Natural killer cell treated with Interleukin-12 subunit alpha and Interleukin-12 subunit beta and Interleukin-15 and Interleukin-18, amount 100 ng/mL, for 72 hours (primary cell): Measurements from ENCODE around the gene TOR3A. TPM values are rescaled to one million over a fixed set of nuclear protein-coding genes. Genes with fewer than 3 reads are reported as not detected.
"Not testable (repeated sequence)": the region's sequence is repeated elsewhere in the genome, so short reads cannot be mapped to it uniquely, and the experiment has no call there.

Experiments used
- ATAC-seq, 2 donors: fragments of 150-1000 bp; cut with Tn5 transposase in 1 of 2; sonication (Bioruptor Pico), chemical (Tn5 transposase) in 1 of 2; 2 replicates each; pipeline ENCODE4 v1.10.0; 2021
- DNase-seq: peaks from one replicate; pipeline ENCODE4 v3.0.0; 2022; ENCODE audit warnings: low spot score
- H3K27ac Mint-ChIP-seq, 2 donors: 1 replicate in 1 of 2; 2 replicates in 1 of 2; pipeline ENCODE4 v1.8.0; 2022; ENCODE audit warnings: mixed read lengths in 2 of 2, mild to moderate bottlenecking in 1 of 2, moderate library complexity in 1 of 2
- H3K27me3 Mint-ChIP-seq, 2 donors: 1 replicate in 1 of 2; 2 replicates in 1 of 2; pipeline ENCODE4 v1.8.0; 2022; ENCODE audit warnings: mixed read lengths in 2 of 2
- H3K36me3 Mint-ChIP-seq: one replicate; pipeline ENCODE4 v1.8.0; 2022; ENCODE audit warnings: mixed read lengths
- H3K4me1 Mint-ChIP-seq, 2 donors: 1 replicate in 1 of 2; 2 replicates in 1 of 2; pipeline ENCODE4 v1.8.0; 2022; ENCODE audit warnings: low read depth in 2 of 2, mixed read lengths in 2 of 2, mild to moderate bottlenecking in 1 of 2
- H3K4me3 Mint-ChIP-seq: one replicate; pipeline ENCODE4 v1.8.0; 2022; ENCODE audit warnings: mixed read lengths
- H3K9me3 Mint-ChIP-seq: 2 replicates; pipeline ENCODE4 v1.8.0; 2022; ENCODE audit warnings: mixed read lengths
- total RNA-seq, 2 donors: library from RNA; stranded (reverse); gene quantifications; one replicate each; pipeline ENCODE4 v1.2.3, GENCODE V29; 2022

Gene TOR3A
- total RNA-seq, 2 donors from 2014 or later: 36.4 to 63.1 TPM

DNA sequence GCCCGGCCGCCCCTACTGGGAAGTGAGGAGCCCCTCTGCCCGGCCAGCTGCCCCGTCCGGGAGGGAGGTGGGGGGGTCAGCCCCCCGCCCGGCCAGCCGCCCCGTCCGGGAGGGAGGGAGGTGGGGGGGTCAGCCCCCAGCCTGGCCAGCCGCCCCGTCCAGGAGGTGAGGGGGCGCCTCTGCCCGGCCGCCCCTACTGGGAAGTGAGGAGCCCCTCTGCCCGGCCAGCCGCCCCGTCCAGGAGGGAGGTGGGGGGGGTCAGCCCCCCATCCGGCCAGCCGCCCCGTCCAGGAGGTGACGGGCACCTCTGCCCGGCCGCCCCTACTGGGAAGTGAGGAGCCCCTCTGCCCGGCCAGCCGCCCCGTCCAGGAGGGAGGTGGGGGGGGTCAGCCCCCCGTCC is 53.8 kb downstream of the TOR3A start:
- H3K27me3 Mint-ChIP-seq, H3K4me3 Mint-ChIP-seq, ATAC-seq: not testable (repeated sequence)

DNA sequence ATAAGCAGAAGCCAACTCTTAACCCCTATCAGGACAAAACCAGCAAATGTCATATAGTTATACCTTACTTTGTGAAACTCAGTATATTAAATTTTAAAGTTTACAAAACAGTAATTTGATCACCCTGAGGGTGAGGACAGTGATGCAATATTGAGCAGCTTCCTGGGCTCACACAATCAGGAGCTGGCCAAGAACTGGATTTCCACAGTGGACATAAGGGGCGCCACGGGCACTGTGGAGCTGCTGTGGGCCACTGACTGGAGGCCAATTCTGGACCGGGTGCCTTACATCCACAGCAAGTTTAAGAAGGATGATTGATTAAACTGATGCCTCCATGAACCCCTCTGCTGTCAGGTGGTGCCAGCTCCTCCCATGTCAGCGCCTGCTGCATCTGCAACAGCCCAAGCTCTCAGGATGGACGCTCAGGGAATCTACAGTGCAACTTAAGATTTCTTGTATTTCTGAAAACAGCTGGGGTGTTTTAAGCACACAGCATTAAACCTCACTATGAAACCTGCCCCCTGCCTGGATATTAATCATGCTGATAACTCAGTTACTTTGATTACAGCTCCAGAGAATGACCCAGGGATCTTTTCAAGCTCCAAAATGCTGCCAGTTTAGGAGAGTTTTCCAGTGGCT is 55.9 kb downstream of the TOR3A start:
- Mint-ChIP-seq H3K27me3 (no peaks in the 10 kb centered on the region), H3K27ac (no peak overlapping the region)

More for the DNA sequence above, 53.8 kb downstream of the TOR3A start:
- H3K4me1 Mint-ChIP-seq, H3K9me3 Mint-ChIP-seq, H3K36me3 Mint-ChIP-seq, DNase-seq, H3K27ac Mint-ChIP-seq: not testable (repeated sequence)

DNA sequence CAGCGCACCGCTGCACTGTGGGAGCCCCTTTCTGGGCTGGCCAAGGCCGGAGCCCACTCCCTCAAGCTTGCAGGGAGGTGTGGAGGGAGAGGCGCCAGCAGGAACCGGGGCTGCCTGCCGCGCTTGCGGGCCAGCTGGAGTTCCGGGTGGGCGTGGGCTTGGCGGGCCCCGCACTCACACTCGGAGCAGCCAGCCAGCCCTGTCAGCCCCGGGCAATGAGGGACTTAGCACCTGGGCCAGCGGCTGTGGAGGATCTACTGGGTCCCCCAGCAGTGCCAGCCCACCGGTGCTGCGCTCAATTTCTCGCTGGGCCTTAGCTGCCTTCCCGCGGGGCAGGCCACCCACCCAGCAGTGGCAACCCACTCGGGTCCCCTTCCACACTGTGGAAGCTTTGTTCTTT is 56.9 kb downstream of the TOR3A start:
- not testable (repeated sequence) for H3K36me3 Mint-ChIP-seq, H3K9me3 Mint-ChIP-seq, H3K27ac Mint-ChIP-seq, H3K4me3 Mint-ChIP-seq, H3K27me3 Mint-ChIP-seq, DNase-seq, ATAC-seq
- H3K4me1 Mint-ChIP-seq: peaks cover 17 to 22% of the 10 kb centered on the region in 2 donors

More for the DNA sequence above, 55.9 kb downstream of the TOR3A start:
- no peak overlapping the region for H3K4me3 Mint-ChIP-seq
- ATAC-seq (no peak), DNase-seq (no peak)
- peaks cover 11 to 16% of the 10 kb centered on the region in 2 donors for H3K4me1 Mint-ChIP-seq
- H3K36me3 Mint-ChIP-seq: no peaks in the 10 kb centered on the region
- no peaks in the 10 kb centered on the region for H3K9me3 Mint-ChIP-seq

DNA sequence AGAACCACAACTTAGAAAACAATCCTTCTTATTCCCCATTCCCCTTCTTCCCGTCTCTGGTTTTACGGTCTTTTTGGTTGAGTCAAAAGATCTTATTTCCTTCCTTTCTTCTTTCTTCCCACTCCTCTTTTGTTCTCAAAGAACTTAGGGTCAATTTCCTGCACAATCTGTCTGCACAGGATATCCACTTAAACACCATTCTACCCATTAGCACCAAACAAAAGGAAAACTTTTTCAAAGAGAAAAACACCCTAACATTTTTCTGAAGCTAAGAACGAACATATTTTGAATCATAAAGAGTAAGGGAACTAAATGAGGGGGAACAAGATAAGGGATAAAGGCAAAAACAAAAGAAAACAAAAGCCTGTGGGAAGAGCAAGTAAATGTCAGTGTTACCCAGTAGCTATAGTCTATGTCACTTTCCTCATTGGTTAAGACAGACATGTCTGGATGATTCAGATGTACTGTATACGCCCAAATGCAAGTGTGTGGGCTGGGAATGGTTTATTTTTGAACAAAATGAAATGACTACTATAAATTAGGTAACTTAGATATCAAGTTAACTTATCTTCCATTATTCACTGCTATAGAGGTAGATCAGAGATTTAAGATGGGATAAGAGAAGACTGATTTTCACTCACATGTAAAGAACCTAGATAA is 59.9 kb downstream of the TOR3A start:
- Mint-ChIP-seq H3K27me3 (no peaks in the 10 kb centered on the region), H3K36me3 (no peaks in the 10 kb centered on the region), H3K4me1 (peaks cover 17 to 25% of the 10 kb centered on the region in 2 donors), H3K4me3 (peak overlapping the region; percentile 9), H3K27ac (peak overlapping the region; percentile 1 to 16), H3K9me3 (no peaks in the 10 kb centered on the region)
- ATAC-seq: peak; percentile 65 to 68
- no peak for DNase-seq

DNA sequence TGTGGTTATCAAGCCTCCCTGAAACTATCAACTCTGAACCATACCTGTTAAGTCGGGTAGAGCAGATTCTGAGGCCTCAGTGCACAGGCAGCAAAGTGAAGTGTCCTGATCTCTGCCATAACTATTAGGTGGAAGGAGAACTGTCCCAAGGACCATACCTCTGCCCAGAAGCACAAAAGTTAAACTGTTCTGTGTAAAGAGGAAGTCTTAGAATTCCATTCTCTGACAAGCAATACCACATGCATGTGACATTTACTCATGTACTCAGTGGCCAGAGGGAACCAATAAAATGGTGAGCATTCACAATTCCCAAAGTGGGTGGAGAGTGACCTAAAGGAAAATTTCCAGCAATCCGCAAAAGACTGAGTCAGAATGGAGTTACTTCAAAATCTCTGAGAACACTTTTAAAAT is 61.0 kb downstream of the TOR3A start:
- Mint-ChIP-seq H3K9me3 (no peaks in the 10 kb centered on the region), H3K36me3 (no peaks in the 10 kb centered on the region), H3K4me1 (peaks cover 17 to 25% of the 10 kb centered on the region in 2 donors), H3K27ac (peak overlapping the region; percentile 57 to 63), H3K27me3 (no peaks in the 10 kb centered on the region), H3K4me3 (peak overlapping the region; percentile 36)
- DNase-seq: no peak
- ATAC-seq: no peak

DNA sequence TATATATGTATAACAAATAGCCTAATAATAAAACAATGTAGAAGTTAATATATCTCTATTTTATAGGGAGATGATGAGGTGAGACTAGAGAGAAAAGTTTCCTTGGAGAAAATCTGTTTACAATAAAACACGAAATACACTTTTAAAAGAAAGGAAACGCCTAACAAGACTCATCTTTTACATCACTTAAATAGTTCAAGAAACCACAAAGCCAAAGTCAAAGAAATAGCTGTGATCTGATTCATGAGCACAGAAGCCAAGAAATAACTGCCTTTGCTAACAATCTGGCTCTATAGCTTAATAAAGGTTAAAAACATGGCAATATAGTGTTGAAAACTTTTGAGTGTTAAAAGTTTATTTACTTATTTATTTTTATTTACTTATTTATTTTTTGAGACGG is 61.5 kb downstream of the TOR3A start:
- peak overlapping the region; percentile 36 for H3K4me3 Mint-ChIP-seq

DNA sequence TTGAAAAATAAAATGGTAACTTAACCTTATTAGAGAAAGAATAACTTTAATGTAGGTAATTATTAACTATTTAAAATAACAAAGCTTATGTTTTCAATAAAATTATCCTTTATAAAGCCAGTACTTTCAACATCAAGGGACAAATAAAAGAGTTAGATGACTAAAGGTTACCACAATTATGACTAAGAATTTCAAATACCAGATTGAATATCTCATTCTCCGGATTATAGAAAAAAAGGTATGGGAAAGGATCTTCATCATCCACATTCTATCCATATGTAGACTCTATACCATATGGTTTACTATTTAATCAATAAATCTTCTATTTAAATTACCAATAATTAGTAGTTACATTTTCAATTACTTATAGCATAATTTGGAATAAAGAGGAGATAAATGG is 62.8 kb downstream of the TOR3A start:
- Mint-ChIP-seq H3K4me1 (peaks cover 17 to 22% of the 10 kb centered on the region in 2 donors), H3K27me3 (no peaks in the 10 kb centered on the region), H3K4me3 (no peak overlapping the region), H3K9me3 (no peaks in the 10 kb centered on the region), H3K36me3 (no peaks in the 10 kb centered on the region), H3K27ac (no peak overlapping the region)
- no peak for DNase-seq
- ATAC-seq: no peak

More for the DNA sequence above, 61.5 kb downstream of the TOR3A start:
- H3K9me3 Mint-ChIP-seq: no peaks in the 10 kb centered on the region
- no peaks in the 10 kb centered on the region for H3K27me3 Mint-ChIP-seq
- ATAC-seq (no peak), DNase-seq (no peak)
- H3K27ac Mint-ChIP-seq: peak overlapping the region; percentile 57 to 63
- no peaks in the 10 kb centered on the region for H3K36me3 Mint-ChIP-seq
- H3K4me1 Mint-ChIP-seq: peaks cover 17 to 25% of the 10 kb centered on the region in 2 donors

DNA sequence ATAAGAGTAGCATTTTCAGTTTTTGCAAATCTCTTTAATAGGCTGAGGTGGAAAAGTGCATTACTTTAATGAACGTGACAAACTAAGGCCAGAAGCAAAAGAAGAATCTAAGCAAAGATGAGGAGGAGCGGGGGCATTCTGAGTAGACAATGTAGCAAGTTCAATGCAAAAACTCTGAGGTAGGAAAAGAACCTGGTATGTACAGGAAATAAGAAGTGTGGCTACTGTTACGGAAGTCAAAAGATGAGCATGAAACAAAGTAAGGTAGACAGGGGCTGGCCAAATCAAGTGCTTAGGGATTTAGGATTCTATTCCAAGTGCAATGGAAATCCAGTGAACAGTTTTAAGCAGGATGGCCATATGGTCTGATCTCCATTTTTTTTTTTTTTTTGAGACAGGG is 63.7 kb downstream of the TOR3A start:
- ATAC-seq (no peak), DNase-seq (no peak)
- peaks cover 17 to 19% of the 10 kb centered on the region in 2 donors for H3K4me1 Mint-ChIP-seq
- H3K27me3 Mint-ChIP-seq: no peaks in the 10 kb centered on the region
- H3K36me3 Mint-ChIP-seq: no peaks in the 10 kb centered on the region
- no peak overlapping the region for H3K27ac Mint-ChIP-seq
- H3K9me3 Mint-ChIP-seq: no peaks in the 10 kb centered on the region
- no peak overlapping the region for H3K4me3 Mint-ChIP-seq

Other genes starting within 250 kb of the TOR3A start
- not detected for gene ANGPTL1, start 211.0 kb upstream of the TOR3A start, total RNA-seq
- 10 to 100 TPM; 39.7 to 41.1 TPM for gene FAM20B, start 56.2 kb upstream of the TOR3A start, total RNA-seq
- gene ABL2, start 147.6 kb downstream of the TOR3A start, total RNA-seq: 10 to 100 TPM; 11.3 to 18.4 TPM
- 10 to 100 TPM; 52.9 to 78.3 TPM for gene SOAT1, start 211.7 kb downstream of the TOR3A start, total RNA-seq